Measurements from ENCODE around the gene GHRH. TPM values are rescaled to one million over a fixed set of nuclear protein-coding genes. Genes with fewer than 3 reads are reported as not detected.

Gene GHRH
- total and polyA plus RNA-seq, 2 of the 4 experiments (the other 2 are of a cell fraction) = not detected

DNA sequence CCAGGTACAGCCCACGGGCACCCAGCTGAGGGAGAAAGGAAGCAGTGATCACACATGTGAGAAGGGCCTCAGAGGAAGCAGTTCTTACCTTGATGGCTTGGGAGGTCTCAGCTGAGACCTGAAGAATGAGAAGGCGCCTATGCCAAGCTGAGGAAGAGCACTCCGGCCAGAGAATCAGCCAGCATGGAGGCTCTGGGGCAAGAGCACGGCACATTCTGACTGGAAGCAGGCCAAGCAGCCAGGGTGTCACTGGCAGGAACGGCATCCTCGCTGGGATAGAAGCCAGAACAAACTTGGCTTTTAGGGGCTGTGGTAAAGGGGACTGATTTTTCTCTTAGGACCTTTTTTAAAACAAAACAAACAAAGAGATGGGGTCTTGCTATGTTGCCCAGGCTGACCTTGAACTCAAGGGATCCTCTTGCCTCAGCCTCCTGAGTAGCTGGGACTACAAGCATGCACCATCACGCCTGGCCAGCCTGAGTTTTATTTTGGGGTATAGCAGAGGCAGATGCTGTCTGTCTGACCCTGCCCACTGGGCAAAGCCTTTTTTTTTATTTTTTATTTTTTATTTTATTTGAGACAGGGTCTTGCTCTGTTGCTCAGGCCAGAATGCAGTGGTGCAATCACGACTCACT lies 17.6 kb downstream of the GHRH start:
- Histone ChIP-seq H3K27me3 (ENCODE audit: control insufficient read depth, insufficient read depth, low read length) (no peaks in the 10 kb centered on the region), H4K20me1 (ENCODE audit: insufficient read depth, low read length) (0 out of 2 replicates have a peak, but pooled peaks cover 4% of the 10 kb centered on the region), H2AK9ac (replicated peaks; ENCODE audit: low read depth, low read length, poor library complexity) (no peak overlapping the region), H3K9me1 (ENCODE audit: insufficient read depth, low read length) (peaks cover 4% of the 10 kb centered on the region), H3K4me2 (ENCODE audit: low read depth, low read length) (no peak overlapping the region), H2BK20ac (ENCODE audit: low read depth, low read length) (no peak overlapping the region), H3K9ac (ENCODE audit: low read depth, low read length) (no peak overlapping the region), H2BK120ac (ENCODE audit: low read depth, low read length) (no peak overlapping the region), H3K27ac (ENCODE audit: insufficient read depth, low read length) (no peak overlapping the region), H4K5ac (ENCODE audit: low read depth, low read length) (no peak overlapping the region), H2AK5ac (ENCODE audit: low read depth, low read length) (no peak overlapping the region), H3K4me1 (ENCODE audit: control insufficient read depth, insufficient read depth, low read length) (peaks cover 3% of the 10 kb centered on the region; the same call in 1 of the 2 replicates), H3K23ac (ENCODE audit: low read depth, low read length) (no peak overlapping the region), H3K36me3 (ENCODE audit: control insufficient read depth, insufficient read depth, low read length) (peaks cover 34% of the 10 kb centered on the region), H3K18ac (ENCODE audit: low read depth, low read length) (no peak overlapping the region), H3K56ac (ENCODE audit: extremely low read depth, insufficient read depth, low read length) (no peak overlapping the region), H2BK15ac (ENCODE audit: low read depth, low read length) (no peak overlapping the region), H3K4me3 (ENCODE audit: insufficient read depth, low read depth, low read length) (no peak overlapping the region), H3K4ac (ENCODE audit: low read depth, low read length) (no peak overlapping the region), H2BK5ac (ENCODE audit: low read depth, low read length, poor library complexity, severe bottlenecking) (no peak overlapping the region), H3K14ac (replicated peaks; ENCODE audit: low read depth, low read length) (no peak overlapping the region), H2AFZ (replicated peaks; ENCODE audit: low read length, poor library complexity) (no peak overlapping the region), H4K91ac (ENCODE audit: insufficient read depth, low read depth, low read length) (no peak overlapping the region), H4K8ac (ENCODE audit: low read depth in 2 of 2, low read length in 2 of 2) (no peak overlapping the region), H3K79me1 (ENCODE audit: low read depth in 1 of 2, low read length in 2 of 2) (peaks cover 0 to 3% of the 10 kb centered on the region in 2 experiments; a peak in 1 of 4 replicates), H3K9me3 (ENCODE audit: control insufficient read depth, insufficient read depth, low read length) (no peaks in the 10 kb centered on the region)
- in situ Hi-C loops (cut with MboI; ENCODE audit: low sequenced_read_pairs) = no loop called here
- ChIA-PET CTCF (interaction anchor here (0.7 kb wide), 1 partner anchor 143 kb away, joined by 3 read pairs; no protein-coding TSS in a partner anchor), POLR2A (ENCODE audit: unreplicated experiment) (no interaction called here)
- intact Hi-C loops (cut with micrococcal nuclease) = no loop called here
- dilution Hi-C loops (cut with HindIII; ENCODE audit: low sequenced_read_pairs, unreplicated experiment) = no loop called here
- TF ChIP-seq RCOR1 (IDR thresholded peaks at IDR 0.05; ENCODE audit: insufficient replicate concordance, low read length) = no peak
- no peak for TF ChIP-seq SMC3 (IDR thresholded peaks at IDR 0.05; ENCODE audit: low read depth, low read length)
- TF ChIP-seq, protein P1, sequence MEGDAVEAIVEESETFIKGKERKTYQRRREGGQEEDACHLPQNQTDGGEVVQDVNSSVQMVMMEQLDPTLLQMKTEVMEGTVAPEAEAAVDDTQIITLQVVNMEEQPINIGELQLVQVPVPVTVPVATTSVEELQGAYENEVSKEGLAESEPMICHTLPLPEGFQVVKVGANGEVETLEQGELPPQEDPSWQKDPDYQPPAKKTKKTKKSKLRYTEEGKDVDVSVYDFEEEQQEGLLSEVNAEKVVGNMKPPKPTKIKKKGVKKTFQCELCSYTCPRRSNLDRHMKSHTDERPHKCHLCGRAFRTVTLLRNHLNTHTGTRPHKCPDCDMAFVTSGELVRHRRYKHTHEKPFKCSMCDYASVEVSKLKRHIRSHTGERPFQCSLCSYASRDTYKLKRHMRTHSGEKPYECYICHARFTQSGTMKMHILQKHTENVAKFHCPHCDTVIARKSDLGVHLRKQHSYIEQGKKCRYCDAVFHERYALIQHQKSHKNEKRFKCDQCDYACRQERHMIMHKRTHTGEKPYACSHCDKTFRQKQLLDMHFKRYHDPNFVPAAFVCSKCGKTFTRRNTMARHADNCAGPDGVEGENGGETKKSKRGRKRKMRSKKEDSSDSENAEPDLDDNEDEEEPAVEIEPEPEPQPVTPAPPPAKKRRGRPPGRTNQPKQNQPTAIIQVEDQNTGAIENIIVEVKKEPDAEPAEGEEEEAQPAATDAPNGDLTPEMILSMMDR (conservative IDR thresholded peaks at IDR 0.05; ENCODE audit: low read depth, low read length) = no peak
- TF ChIP-seq NFE2L2 (IDR thresholded peaks at IDR 0.05; ENCODE audit: low read depth, low read length) = no peak
- no peak for TF ChIP-seq MAFK (IDR thresholded peaks at IDR 0.05; ENCODE audit: low read depth, low read length)
- TF ChIP-seq BHLHE40 (IDR thresholded peaks at IDR 0.05; ENCODE audit: low read depth, low read length) = no peak
- no peak for TF ChIP-seq RAD21 (IDR thresholded peaks at IDR 0.05; ENCODE audit: low read length)
- no peak for TF ChIP-seq MAZ (IDR thresholded peaks at IDR 0.05; ENCODE audit: borderline replicate concordance, low read depth, low read length)
- TF ChIP-seq CEBPB (IDR thresholded peaks at IDR 0.05; ENCODE audit: low read depth, low read length) = no peak
- TF ChIP-seq, protein P2, sequence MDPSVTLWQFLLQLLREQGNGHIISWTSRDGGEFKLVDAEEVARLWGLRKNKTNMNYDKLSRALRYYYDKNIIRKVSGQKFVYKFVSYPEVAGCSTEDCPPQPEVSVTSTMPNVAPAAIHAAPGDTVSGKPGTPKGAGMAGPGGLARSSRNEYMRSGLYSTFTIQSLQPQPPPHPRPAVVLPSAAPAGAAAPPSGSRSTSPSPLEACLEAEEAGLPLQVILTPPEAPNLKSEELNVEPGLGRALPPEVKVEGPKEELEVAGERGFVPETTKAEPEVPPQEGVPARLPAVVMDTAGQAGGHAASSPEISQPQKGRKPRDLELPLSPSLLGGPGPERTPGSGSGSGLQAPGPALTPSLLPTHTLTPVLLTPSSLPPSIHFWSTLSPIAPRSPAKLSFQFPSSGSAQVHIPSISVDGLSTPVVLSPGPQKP (IDR thresholded peaks at IDR 0.05; ENCODE audit: borderline replicate concordance, low read depth, low read length) = no peak
- no TSS peak for BruUV-seq (replicated peaks)
- WGBS, 2 experiments (ENCODE audit: extremely low coverage in 2 of 2, insufficient read length in 1 of 2) = 66% methylated on average over 3 of the region's 8 CpGs; no CpG with 5 or more reads in 1 of the 2 experiments
- no peak for DNase-seq
- ATAC-seq (ENCODE audit: low read depth) = 0 out of 2 replicates have a peak, but pooled peaks have one; percentile 10

All from IMR-90 (cell line).